Cardiac fibroblast (primary cell): ENCODE data around the gene GDF10.

Experiments
- DNase-seq, 2 donors: peaks; one replicate each; pipeline versions ENCODE4 v3.0.0 to v3.0.0-alpha.2; 2010; ENCODE audit warnings: low read depth in 2 of 2
- H3K4me3 ChIP-seq, 2 donors: replicated peaks in 1 of 2; 1 replicate in 1 of 2; 2 replicates in 1 of 2; pipeline ENCODE4 v1.5.1; 2011; ENCODE audit warnings: low read depth in 2 of 2, low read length in 2 of 2, mild to moderate bottlenecking in 2 of 2, moderate library complexity in 1 of 2
- CTCF ChIP-seq: IDR thresholded peaks from one replicate; pipeline ENCODE4 v1.5.1; 2011; ENCODE audit warnings: low read depth, mild to moderate bottlenecking, low read length, inconsistent platforms

GDF10 gene

DNA sequence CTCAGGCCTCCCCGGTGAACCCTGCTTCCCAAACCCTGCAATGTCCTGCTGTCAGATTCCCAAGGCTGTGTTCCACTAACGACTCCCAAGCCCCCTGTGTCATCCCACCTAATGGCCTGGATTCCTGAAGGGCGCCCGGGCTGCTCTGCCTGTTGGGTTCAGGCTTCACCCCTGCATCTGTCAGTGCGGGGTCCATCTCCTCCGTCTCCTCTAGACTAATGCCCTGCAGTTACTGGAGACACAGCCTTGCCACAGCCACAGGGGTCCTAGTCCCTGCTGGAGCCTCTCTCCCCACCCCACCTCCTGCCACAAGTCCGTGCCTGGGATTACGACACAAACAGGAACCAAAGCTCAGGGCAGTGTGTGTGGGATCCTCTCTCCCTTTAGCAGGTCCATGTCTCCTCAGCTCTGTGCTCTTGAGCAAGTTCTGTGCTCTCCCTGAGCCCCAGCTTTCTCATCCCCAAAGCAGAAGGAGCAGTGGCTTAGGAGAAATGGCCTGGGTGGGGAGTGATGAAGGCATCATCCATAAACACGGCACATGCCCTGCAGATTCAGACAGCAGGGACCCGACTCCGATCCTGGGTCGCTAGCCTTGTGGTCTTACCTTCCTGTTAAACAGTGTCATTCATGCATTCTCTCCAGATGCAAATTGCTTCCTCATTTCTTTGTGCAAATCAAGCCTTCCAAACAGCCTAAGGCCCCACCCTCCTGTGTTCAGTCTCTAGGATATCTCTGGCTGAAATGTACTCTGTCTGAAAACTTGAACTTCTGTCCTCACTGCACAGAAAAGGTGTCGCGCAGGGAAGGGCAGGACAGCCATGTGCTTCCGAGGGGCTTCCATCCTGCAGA is 40.0 kb downstream of the GDF10 start:
- no peak for DNase-seq
- TF ChIP-seq CTCF: no peak
- no peak overlapping the region for H3K4me3 ChIP-seq

DNA sequence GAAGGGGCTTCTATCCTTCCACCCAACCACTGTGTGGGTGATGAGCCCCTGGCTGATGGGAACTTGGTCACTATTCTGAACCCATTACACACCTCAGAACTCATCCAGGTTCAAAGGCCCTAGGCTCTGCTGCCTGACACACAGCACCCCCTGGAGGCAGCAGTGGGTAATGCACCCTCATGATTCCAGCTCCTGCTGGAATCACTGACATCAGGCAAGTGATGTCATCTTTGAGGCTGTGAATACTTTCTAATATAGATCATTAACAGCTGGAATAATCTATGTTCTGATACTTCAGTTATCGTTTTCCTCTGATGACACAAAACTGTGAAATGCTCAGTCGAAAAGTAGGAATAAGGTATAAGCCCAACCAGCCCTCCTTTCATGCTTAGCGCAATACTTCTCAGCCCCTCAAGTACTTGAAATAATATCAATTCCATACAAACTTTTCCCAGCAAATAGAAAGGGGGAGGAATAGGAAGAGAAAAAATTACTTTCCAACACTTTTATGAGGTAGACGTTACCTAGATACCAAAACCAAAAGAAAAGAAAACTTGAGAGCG is 40.7 kb downstream of the GDF10 start:
- no peak overlapping the region for H3K4me3 ChIP-seq
- peak; percentile 93 for TF ChIP-seq CTCF
- DNase-seq: peak; percentile 59 to 70

- no peak for TF ChIP-seq CTCF
- no peak overlapping the region for H3K4me3 ChIP-seq
- no peak for DNase-seq
These were observed 45.2 kb downstream of the GDF10 start for GRCh38 chr10:47344996-47345870.

DNA sequence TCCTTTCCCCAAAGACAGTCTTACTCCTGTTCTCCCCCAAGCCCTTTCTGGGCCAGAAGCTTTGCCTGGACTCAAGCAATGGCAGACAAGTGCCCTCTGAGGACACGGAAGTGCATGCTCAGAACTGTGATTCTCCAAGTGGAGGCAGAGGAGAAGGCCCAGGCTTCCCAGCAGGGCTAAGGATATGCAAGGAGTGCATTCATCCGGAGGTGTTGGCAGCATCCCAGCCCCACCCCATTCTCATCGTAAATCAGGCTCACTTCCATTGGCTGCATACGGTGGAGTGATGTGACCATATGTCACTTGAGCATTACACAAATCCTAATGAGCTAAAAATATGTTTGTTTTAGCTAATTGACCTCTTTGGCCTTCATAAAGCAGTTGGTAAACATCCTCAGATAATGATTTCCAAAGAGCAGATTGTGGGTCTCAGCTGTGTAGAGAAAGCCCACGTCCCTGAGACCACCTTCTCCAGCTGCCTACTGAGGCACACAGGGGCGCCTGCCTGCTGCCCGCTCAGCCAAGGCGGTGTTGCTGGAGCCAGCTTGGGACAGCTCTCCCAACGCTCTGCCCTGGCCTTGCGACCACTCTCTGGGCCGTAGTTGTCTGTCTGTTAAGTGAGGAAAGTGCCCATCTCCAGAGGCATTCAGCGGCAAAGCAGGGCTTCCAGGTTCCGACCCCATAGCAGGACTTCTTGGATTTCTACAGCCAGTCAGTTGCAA is 46.7 kb downstream of the GDF10 start:
- peak in 1 of 2 donors; percentile 8 for DNase-seq
- H3K4me3 ChIP-seq: no peak overlapping the region
- TF ChIP-seq CTCF: no peak

GRCh38 chr10:47347303-47347675 is 47.3 kb downstream of the GDF10 start:
- TF ChIP-seq CTCF: no peak
- no peak overlapping the region for H3K4me3 ChIP-seq
- no peak for DNase-seq

- TF ChIP-seq CTCF: no peak
- DNase-seq: no peak
- no peak within 1 kb of the TSS for H3K4me3 ChIP-seq
These were observed 48.2 kb downstream of the GDF10 start, which contains the start of gene RBP3 for GRCh38 chr10:47348138-47348651. RBP3 (plus strand) TSS chr10:47348363; CDS start chr10:47348485, 122 bp downstream.
